Lower leg skin (tissue), 3 donors: ENCODE data around the gene GPM6B.

Experiments
- CTCF ChIP-seq, 3 donors: fragments of 450-650 bp; IDR thresholded peaks; one replicate each; pipeline ENCODE4 v1.5.1; 2016; ENCODE audit warnings: antibody characterized with exemption in 3 of 3, mild to moderate bottlenecking in 3 of 3, moderate library complexity in 2 of 3
- POLR2A ChIP-seq, 2 donors: fragments of 450-650 bp; IDR thresholded peaks; one replicate each; pipeline ENCODE4 v1.6.1; 2016 to 2017; ENCODE audit warnings: antibody characterized with exemption in 2 of 2, mild to moderate bottlenecking in 1 of 2, moderate library complexity in 1 of 2

GRCh38 chrX:13837290-13837745 lies 20.4 kb upstream of the GPM6B start:
- TF ChIP-seq POLR2A (IDR thresholded peaks at IDR 0.05) = no peak
- TF ChIP-seq CTCF (IDR thresholded peaks at IDR 0.05) = no peak
